HepG2 (cell line): Measurements from ENCODE around the gene KCNQ1OT1. TPM values are rescaled to one million over a fixed set of nuclear protein-coding genes. Genes with fewer than 3 reads are reported as not detected.

ENCODE experiments used
- ATAC-seq: fragments of 200-7000 bp; cut with Tn5 transposase; 3 replicates; pipeline ENCODE4 v1.9.1; 2020; ENCODE audit warnings: mild to moderate bottlenecking, moderate library complexity
- BruUV-seq: library from RNA; stranded (reverse); fragments of 400-500 nt; replicated peaks from 2 replicates; lab custom pipeline; 2021; lab: Mats Ljungman, UMichigan
- CTCF ChIA-PET: fragments of 300-600 bp; formaldehyde crosslinking; extraction: SDS; loops from one replicate; lab custom pipeline; 2021; ENCODE audit warnings: low total read pairs, inconsistent platforms, low intra/inter-chr PET ratio; lab: Yijun Ruan, JAX
- POLR2A ChIA-PET: fragments of 350-600 bp; sonication (Branson Sonifier 250); formaldehyde crosslinking; loops from one replicate; lab custom pipeline; 2020; ENCODE audit warnings: antibody characterized with exemption, inconsistent platforms; lab: Yijun Ruan, JAX
- DNase-seq: peaks from one replicate; pipeline ENCODE4 v3.0.0-alpha.2; 2015; ENCODE audit warnings: low spot score
- FAIRE-seq: peaks from 3 replicates; lab custom pipeline; 2011; peaks lifted over from hg19 to GRCh38; lab: Jason Lieb, UNC
- H2AFZ ChIP-seq: one replicate; pipeline ENCODE4 v1.6.1; 2011; ENCODE audit warnings: low read length, inconsistent platforms
- H3K27ac ChIP-seq: fragments of 300-600 bp; 3 replicates; pipeline ENCODE4 v1.8.0; 2011; ENCODE audit warnings: mixed run types, mild to moderate bottlenecking, mixed read lengths, low read length, inconsistent platforms; ENCODE audit not compliant: insufficient read depth; ENCODE audit errors: extremely low read length
- H3K27me3 ChIP-seq, 2 experiments: fragments of 200-600 bp in 1 of 2; 2 replicates in 1 of 2; 3 replicates in 1 of 2; pipeline versions ENCODE4 v1.6.0 to v1.8.0; 2011; ENCODE audit warnings: low read length in 2 of 2, mild to moderate bottlenecking in 2 of 2, moderate library complexity in 2 of 2, inconsistent platforms in 1 of 2; ENCODE audit not compliant: insufficient read depth in 2 of 2, control insufficient read depth in 1 of 2
- H3K36me3 ChIP-seq, 2 experiments: fragments of 200-600 bp in 1 of 2; replicated peaks in 1 of 2; 2 replicates in 1 of 2; 3 replicates in 1 of 2; pipeline versions ENCODE4 v1.5.1 to v1.8.0; 2011; ENCODE audit warnings: low read length in 2 of 2, inconsistent platforms in 1 of 2; ENCODE audit not compliant: insufficient read depth in 2 of 2, control insufficient read depth in 1 of 2
- H3K4me1 ChIP-seq: 2 replicates; pipeline ENCODE4 v1.5.1; 2012; ENCODE audit warnings: low read length, inconsistent platforms; ENCODE audit not compliant: insufficient read depth
- H3K4me2 ChIP-seq: 2 replicates; pipeline ENCODE4 v1.6.0; 2011; ENCODE audit warnings: low read depth, low read length, inconsistent platforms
- H3K4me3 ChIP-seq, 3 experiments: fragments of 200-600 bp in 1 of 3; sonication (generic), shearing (Covaris generic) in 1 of 3; replicated peaks in 1 of 3; 2 replicates each; pipeline ENCODE4 v1.5.1; 2011 to 2016; ENCODE audit warnings: low read length in 3 of 3, inconsistent platforms in 2 of 3, low read depth in 2 of 3, mild to moderate bottlenecking in 2 of 3, control low read depth in 1 of 3, mixed read lengths in 1 of 3; ENCODE audit not compliant: insufficient read depth in 1 of 3
- H3K79me2 ChIP-seq: one replicate; pipeline ENCODE4 v1.6.1; 2011; ENCODE audit warnings: low read length, inconsistent platforms; ENCODE audit not compliant: insufficient read depth
- H3K9ac ChIP-seq: 2 replicates; pipeline ENCODE4 v1.6.0; 2011; ENCODE audit warnings: mild to moderate bottlenecking, low read depth, low read length, inconsistent platforms; ENCODE audit not compliant: insufficient read depth
- H3K9me3 ChIP-seq: 2 replicates; pipeline ENCODE4 v1.5.1; 2012; ENCODE audit warnings: mild to moderate bottlenecking, low read length
- H4K20me1 ChIP-seq: 2 replicates; pipeline ENCODE4 v1.6.0; 2011; ENCODE audit warnings: inconsistent platforms, mild to moderate bottlenecking, low read length, moderate library complexity; ENCODE audit not compliant: insufficient read depth
- CBX1 ChIP-seq: IDR thresholded peaks from one replicate; pipeline ENCODE4 v1.6.1; 2016; ENCODE audit warnings: antibody characterized with exemption, low read depth
- DDIT3 ChIP-seq: sonication (generic); formaldehyde crosslinking; IDR thresholded peaks from 2 replicates; pipeline ENCODE4 v1.4.0; 2020; ENCODE audit warnings: mild to moderate bottlenecking, missing genetic modification reagents
- GATAD1 ChIP-seq: IDR thresholded peaks from 2 replicates; pipeline ENCODE4 v1.6.1; 2016; ENCODE audit warnings: missing genetic modification reagents, missing compliant biosample characterization
- KAT7 ChIP-seq: IDR thresholded peaks from 2 replicates; pipeline ENCODE4 v1.6.1; 2018; ENCODE audit warnings: borderline replicate concordance, missing compliant biosample characterization
- MEIS2 ChIP-seq: sonication (generic); formaldehyde crosslinking; IDR thresholded peaks from 2 replicates; pipeline ENCODE4 v1.9.0; 2021; ENCODE audit warnings: mild to moderate bottlenecking, missing genetic modification reagents
- SATB2 ChIP-seq: sonication (generic); formaldehyde crosslinking; IDR thresholded peaks from 2 replicates; pipeline ENCODE4 v1.5.0; 2020; ENCODE audit warnings: missing genetic modification reagents
- SETDB1 ChIP-seq: sonication (generic); formaldehyde crosslinking; IDR thresholded peaks from 2 replicates; pipeline ENCODE4 v1.5.1; 2020; ENCODE audit warnings: missing genetic modification reagents, mild to moderate bottlenecking, borderline replicate concordance
- TEAD3 ChIP-seq: optimal IDR thresholded peaks from 2 replicates; pipeline ENCODE3; 2016; ENCODE audit warnings: borderline replicate concordance
- ZBTB44 ChIP-seq: sonication (generic); formaldehyde crosslinking; IDR thresholded peaks from 2 replicates; pipeline ENCODE4 v1.4.0; 2020; ENCODE audit warnings: missing genetic modification reagents
- ZFP82 ChIP-seq: sonication (generic); formaldehyde crosslinking; IDR thresholded peaks from 2 replicates; pipeline ENCODE4 v1.5.1; 2020; ENCODE audit warnings: mild to moderate bottlenecking, missing genetic modification reagents, borderline replicate concordance
- ZFP91 ChIP-seq: sonication (generic); formaldehyde crosslinking; IDR thresholded peaks from 2 replicates; pipeline ENCODE4 v1.9.0; 2022; ENCODE audit warnings: missing genetic modification reagents, mild to moderate bottlenecking, borderline replicate concordance
- ZFYVE20 ChIP-seq: sonication (generic); formaldehyde crosslinking; IDR thresholded peaks from 2 replicates; pipeline ENCODE4 v1.8.0; 2023; ENCODE audit warnings: low read depth, mild to moderate bottlenecking, moderate library complexity, missing genetic modification reagents, borderline replicate concordance
- ZNF230 ChIP-seq: sonication (generic); formaldehyde crosslinking; IDR thresholded peaks from 2 replicates; pipeline ENCODE4 v1.4.0; 2020; ENCODE audit warnings: mild to moderate bottlenecking, missing genetic modification reagents
- ZNF292 ChIP-seq: sonication (generic); formaldehyde crosslinking; IDR thresholded peaks from 2 replicates; pipeline ENCODE4 v1.8.1; 2022; ENCODE audit warnings: mild to moderate bottlenecking, low read depth, missing genetic modification reagents, borderline replicate concordance
- ZNF337 ChIP-seq: sonication (generic); formaldehyde crosslinking; IDR thresholded peaks from 2 replicates; pipeline ENCODE4 v1.5.1; 2020; ENCODE audit warnings: missing genetic modification reagents, low read depth, mild to moderate bottlenecking, borderline replicate concordance
- ZNF446 ChIP-seq: sonication (generic); formaldehyde crosslinking; IDR thresholded peaks from 2 replicates; pipeline ENCODE4 v1.5.0; 2020; ENCODE audit warnings: mild to moderate bottlenecking, missing genetic modification reagents
- WGBS: methylation state at CpG from one replicate; pipeline ENCODE4 v1.1.6; 2017; ENCODE audit warnings: low lambda C conversion rate; 5-methylcytosine and 5-hydroxymethylcytosine counted together
- in situ Hi-C: cut with HindIII; loops from 2 replicates; pipeline ENCODE4 v1.10.0; 2017; ENCODE audit warnings: low pct_unique_long_range_greater_than_20kb; ENCODE audit not compliant: extremely low pct_ligation_motif_present
- intact Hi-C: fragments of 100-400 bp; cut with micrococcal nuclease; formaldehyde crosslinking; loops from one replicate; pipeline ENCODE4 v1.10.0; 2022; ENCODE audit not compliant: unreplicated experiment
- polyA plus RNA-seq, 8 experiments: library from polyadenylated mRNA; depleted of rRNA in 3 of 8; stranded (reverse) in 7 of 8; unstranded in 1 of 8; fragments of >200 nt; fragmentation: Illumina TruSeq in 4 of 8; extraction: Trizol in 4 of 8; gene quantifications; 2 replicates each; pipeline versions ENCODE4 v1.2.1 to v1.2.3, GENCODE V29; 2011 to 2016; ENCODE audit warnings: low read depth in 4 of 8, missing spikeins in 1 of 8, mixed read lengths in 1 of 8; ENCODE audit not compliant: insufficient read depth in 1 of 8
- total RNA-seq, 5 experiments: library from RNA; depleted of rRNA; stranded (reverse); fragments of >200 nt; fragmentation: Illumina TruSeq; extraction: Trizol; gene quantifications; 2 replicates each; pipeline ENCODE4 v1.2.3, GENCODE V29; 2016; ENCODE audit warnings: low read depth in 1 of 5

Gene KCNQ1OT1
- total and polyA plus RNA-seq, 2 of the 13 experiments (the other 11 are each of a cell fraction or from before 2014, with no cell fraction given) = 1.3 to 18.9 TPM

- TF ChIP-seq ZFP82 (CRISPR knock-in tag) (no peak), TEAD3 (CRISPR knock-in tag) (no peak), ZFP91 (no peak)
These were observed 45.7 kb upstream of the KCNQ1OT1 start (continued) for GRCh38 chr11:2745511-2745910.

GRCh38 chr11:2744166-2744565, 44.4 kb upstream of the KCNQ1OT1 start:
- FAIRE-seq = no peak
- Histone ChIP-seq H3K27ac (no peak overlapping the region), H3K9me3 (no peaks in the 10 kb centered on the region), H3K4me3 (no peak overlapping the region), H3K27me3 (peaks cover 13 to 63% of the 10 kb centered on the region in 2 experiments), H3K36me3 (no peaks in the 10 kb centered on the region), H3K4me1 (peaks cover 51% of the 10 kb centered on the region), H4K20me1 (no peaks in the 10 kb centered on the region), H2AFZ (no peak overlapping the region), H3K9ac (no peak overlapping the region), H3K79me2 (no peaks in the 10 kb centered on the region), H3K4me2 (no peak overlapping the region)
- in situ Hi-C loops = loop anchor here (25.0 kb wide), 1 partner anchor 532 kb away; no protein-coding TSS in a partner anchor
- no TSS peak for BruUV-seq
- intact Hi-C loops = no loop called here
- POLR2A ChIA-PET = interaction anchor here (1.6 to 4.8 kb wide), 2 partner anchors 12 to 44 kb away, joined by 3 to 90 read pairs; partner anchors contain the start of gene KCNQ1OT1
- WGBS = 80% methylated on average over 6 of the region's 9 CpGs
- CTCF ChIA-PET = no interaction called here
- no peak for DNase-seq
- TF ChIP-seq CBX1 (no peak), ZFYVE20 (CRISPR knock-in tag) (no peak), KAT7 (CRISPR knock-in tag) (no peak), GATAD1 (CRISPR knock-in tag) (no peak), ZNF446 (no peak), ZNF230 (CRISPR knock-in tag) (no peak), SETDB1 (CRISPR knock-in tag) (no peak), ZNF292 (CRISPR knock-in tag) (no peak), DDIT3 (CRISPR knock-in tag) (no peak), SATB2 (no peak), ZBTB44 (CRISPR knock-in tag) (no peak), MEIS2 (CRISPR knock-in tag) (no peak), ZNF337 (CRISPR knock-in tag) (no peak)
- no peak for ATAC-seq
